IMR-90 (cell line): ENCODE measurements around the gene ERLIN1. TPM values are rescaled to one million over a fixed set of nuclear protein-coding genes. Genes with fewer than 3 reads are reported as not detected.

Source experiments
- ATAC-seq: fragments of 200-7000 bp; cut with Tn5 transposase; 2 replicates; pipeline ENCODE4 v1.9.1; 2020; ENCODE audit warnings: low read depth, mild to moderate bottlenecking, moderate library complexity
- BruUV-seq: library from RNA; stranded (reverse); fragments of 400-500 nt; replicated peaks from 2 replicates; lab custom pipeline; 2021; lab: Mats Ljungman, UMichigan
- CTCF ChIA-PET: fragments of 300-600 bp; formaldehyde crosslinking; extraction: SDS; loops from one replicate; lab custom pipeline; 2021; ENCODE audit warnings: antibody characterized with exemption; lab: Yijun Ruan, JAX
- POLR2A ChIA-PET: fragments of 300-600 bp; sonication (Branson Sonifier 250); formaldehyde crosslinking; loops from one replicate; lab custom pipeline; 2022; ENCODE audit warnings: antibody characterized with exemption; ENCODE audit not compliant: unreplicated experiment; lab: Charles Lee
- DNase-seq: peaks from one replicate; pipeline ENCODE4 v3.0.0; 2013
- H2AFZ ChIP-seq: replicated peaks from 2 replicates; pipeline ENCODE3; 2013; ENCODE audit warnings: low read length, mild to moderate bottlenecking; ENCODE audit not compliant: poor library complexity
- H2AK5ac ChIP-seq: 2 replicates; pipeline ENCODE4 v1.6.1; 2013; ENCODE audit warnings: low read depth, low read length, inconsistent platforms
- H2AK9ac ChIP-seq: replicated peaks from 2 replicates; pipeline ENCODE3; 2013; ENCODE audit warnings: mild to moderate bottlenecking, low read depth, low read length, moderate library complexity; ENCODE audit not compliant: poor library complexity
- H2BK120ac ChIP-seq: 2 replicates; pipeline ENCODE4 v1.6.1; 2013; ENCODE audit warnings: low read depth, low read length, inconsistent platforms
- H2BK15ac ChIP-seq: 3 replicates; pipeline ENCODE4 v1.6.1; 2013; ENCODE audit warnings: low read depth, low read length, inconsistent platforms
- H2BK20ac ChIP-seq: 2 replicates; pipeline ENCODE4 v1.6.1; 2013; ENCODE audit warnings: low read depth, mild to moderate bottlenecking, inconsistent platforms, low read length, moderate library complexity
- H2BK5ac ChIP-seq: 2 replicates; pipeline ENCODE4 v1.6.1; 2013; ENCODE audit warnings: mild to moderate bottlenecking, low read depth, low read length, inconsistent platforms; ENCODE audit not compliant: poor library complexity, severe bottlenecking
- H3K14ac ChIP-seq: replicated peaks from 2 replicates; pipeline ENCODE4 v1.6.1; 2013; ENCODE audit warnings: low read depth, low read length, inconsistent platforms
- H3K18ac ChIP-seq: 2 replicates; pipeline ENCODE4 v1.6.1; 2013; ENCODE audit warnings: low read depth, low read length, control low read depth
- H3K23ac ChIP-seq: 2 replicates; pipeline ENCODE4 v1.6.1; 2013; ENCODE audit warnings: low read depth, low read length, inconsistent platforms
- H3K27ac ChIP-seq: 2 replicates; pipeline ENCODE4 v1.5.1; 2013; ENCODE audit warnings: mild to moderate bottlenecking, control low read depth, low read length; ENCODE audit not compliant: insufficient read depth
- H3K27me3 ChIP-seq: 2 replicates; pipeline ENCODE4 v1.6.1; 2013; ENCODE audit warnings: low read length; ENCODE audit not compliant: control insufficient read depth, insufficient read depth
- H3K36me3 ChIP-seq: 2 replicates; pipeline ENCODE4 v1.6.1; 2013; ENCODE audit warnings: low read length, mixed read lengths; ENCODE audit not compliant: control insufficient read depth, insufficient read depth
- H3K4ac ChIP-seq: 2 replicates; pipeline ENCODE4 v1.6.1; 2013; ENCODE audit warnings: low read depth, low read length, inconsistent platforms
- H3K4me1 ChIP-seq: 2 replicates; pipeline ENCODE4 v1.6.1; 2013; ENCODE audit warnings: low read length, mixed read lengths; ENCODE audit not compliant: control insufficient read depth, insufficient read depth
- H3K4me2 ChIP-seq: 2 replicates; pipeline ENCODE4 v1.6.1; 2013; ENCODE audit warnings: low read depth, mild to moderate bottlenecking, control low read depth, low read length, moderate library complexity
- H3K4me3 ChIP-seq: 2 replicates; pipeline ENCODE4 v1.5.1; 2013; ENCODE audit warnings: low read depth, mild to moderate bottlenecking, control low read depth, low read length, moderate library complexity; ENCODE audit not compliant: insufficient read depth
- H3K56ac ChIP-seq: 2 replicates; pipeline ENCODE4 v1.6.1; 2013; ENCODE audit warnings: low read length, inconsistent platforms; ENCODE audit not compliant: insufficient read depth; ENCODE audit errors: extremely low read depth
- H3K79me1 ChIP-seq, 2 experiments: 2 replicates each; pipeline ENCODE4 v1.6.1; 2013; ENCODE audit warnings: low read length in 2 of 2, inconsistent platforms in 1 of 2, low read depth in 1 of 2
- H3K9ac ChIP-seq: 2 replicates; pipeline ENCODE4 v1.6.1; 2013; ENCODE audit warnings: low read depth, low read length, control low read depth
- H3K9me1 ChIP-seq: 2 replicates; pipeline ENCODE4 v1.6.1; 2013; ENCODE audit warnings: low read length, inconsistent platforms; ENCODE audit not compliant: insufficient read depth
- H3K9me3 ChIP-seq: 2 replicates; pipeline ENCODE4 v1.6.1; 2013; ENCODE audit warnings: low read length; ENCODE audit not compliant: control insufficient read depth, insufficient read depth
- H4K20me1 ChIP-seq: 2 replicates; pipeline ENCODE4 v1.6.1; 2013; ENCODE audit warnings: low read length, inconsistent platforms; ENCODE audit not compliant: insufficient read depth
- H4K5ac ChIP-seq: 2 replicates; pipeline ENCODE4 v1.6.1; 2013; ENCODE audit warnings: mild to moderate bottlenecking, low read depth, low read length, control low read depth
- H4K8ac ChIP-seq, 2 experiments: 2 replicates each; pipeline ENCODE4 v1.6.1; 2013; ENCODE audit warnings: low read depth in 2 of 2, low read length in 2 of 2, control low read depth in 1 of 2, inconsistent platforms in 1 of 2
- H4K91ac ChIP-seq: 2 replicates; pipeline ENCODE4 v1.6.1; 2013; ENCODE audit warnings: low read depth, low read length, inconsistent platforms; ENCODE audit not compliant: insufficient read depth
- BHLHE40 ChIP-seq: fragments of 150-350 bp; IDR thresholded peaks from 2 replicates; pipeline ENCODE4 v1.6.1; 2016; ENCODE audit warnings: mild to moderate bottlenecking, low read depth, low read length
- CEBPB ChIP-seq: IDR thresholded peaks from 2 replicates; pipeline ENCODE4 v1.6.1; 2012; ENCODE audit warnings: low read depth, low read length, improper control_type of control experiment
- CHD1 ChIP-seq: IDR thresholded peaks from 2 replicates; pipeline ENCODE4 v1.6.1; 2012; ENCODE audit warnings: low read depth, low read length, improper control_type of control experiment
- FOS ChIP-seq: fragments of 150-350 bp; IDR thresholded peaks from 2 replicates; pipeline ENCODE4 v1.6.1; 2016; ENCODE audit warnings: low read depth, low read length
- MAFK ChIP-seq: IDR thresholded peaks from 2 replicates; pipeline ENCODE4 v1.6.1; 2012; ENCODE audit warnings: low read depth, low read length, improper control_type of control experiment
- MAZ ChIP-seq: IDR thresholded peaks from 2 replicates; pipeline ENCODE4 v1.6.1; 2012; ENCODE audit warnings: low read depth, mild to moderate bottlenecking, low read length, improper control_type of control experiment, moderate library complexity, borderline replicate concordance
- MXI1 ChIP-seq: IDR thresholded peaks from 2 replicates; pipeline ENCODE4 v1.6.1; 2012; ENCODE audit warnings: low read depth, mild to moderate bottlenecking, low read length, moderate library complexity, borderline replicate concordance
- NFE2L2 ChIP-seq: fragments of 150-350 bp; IDR thresholded peaks from 2 replicates; pipeline ENCODE4 v1.6.1; 2016; ENCODE audit warnings: low read depth, mild to moderate bottlenecking, low read length
- POLR2A ChIP-seq: IDR thresholded peaks from 2 replicates; pipeline ENCODE4 v1.6.1; 2012; ENCODE audit warnings: mild to moderate bottlenecking, low read depth, low read length
- RAD21 ChIP-seq: IDR thresholded peaks from 2 replicates; pipeline ENCODE4 v1.6.1; 2012; ENCODE audit warnings: low read length, improper control_type of control experiment
- RCOR1 ChIP-seq: IDR thresholded peaks from 2 replicates; pipeline ENCODE4 v1.6.1; 2012; ENCODE audit warnings: mild to moderate bottlenecking, low read length, improper control_type of control experiment; ENCODE audit not compliant: insufficient replicate concordance
- RFX5 ChIP-seq: IDR thresholded peaks from 2 replicates; pipeline ENCODE4 v1.8.0; 2012; ENCODE audit warnings: low read depth, mild to moderate bottlenecking, low read length, moderate library complexity
- SMC3 ChIP-seq: fragments of 150-350 bp; IDR thresholded peaks from 2 replicates; pipeline ENCODE4 v1.6.1; 2016; ENCODE audit warnings: low read depth, mild to moderate bottlenecking, antibody characterized with exemption, low read length, moderate library complexity
- WGBS, 2 experiments: methylation state at CpG; one replicate each; pipeline versions ENCODE4 v1.1.5 to v1.1.7; 2013; ENCODE audit warnings: missing lambda C conversion rate in 2 of 2; ENCODE audit not compliant: insufficient read length in 1 of 2; ENCODE audit errors: extremely low coverage in 2 of 2; 5-methylcytosine and 5-hydroxymethylcytosine counted together
- dilution Hi-C: fragments of 300-500 bp; cut with HindIII; formaldehyde crosslinking; loops from one replicate; pipeline ENCODE4 v1.14.3; 2018; ENCODE audit warnings: low sequenced_read_pairs; ENCODE audit not compliant: unreplicated experiment
- in situ Hi-C: fragments of 300-500 bp; cut with MboI; formaldehyde crosslinking; loops from 3 replicates; pipeline ENCODE4 v1.14.3; 2019; ENCODE audit warnings: low sequenced_read_pairs, inconsistent platforms, mixed read lengths
- intact Hi-C: fragments of 100-400 bp; cut with micrococcal nuclease; formaldehyde crosslinking; loops from 2 replicates; pipeline ENCODE4 v1.10.0; 2022
- polyA plus RNA-seq, 3 experiments: library from polyadenylated mRNA; depleted of rRNA; stranded (reverse); fragments of >200 nt; gene quantifications; 2 replicates each; pipeline ENCODE4 v1.2.3, GENCODE V29; 2012; ENCODE audit warnings: low replicate concordance in 1 of 3
- total RNA-seq: library from RNA; depleted of rRNA; stranded (reverse); fragments of >200 nt; gene quantifications from 2 replicates; pipeline ENCODE4 v1.2.3, GENCODE V29; 2012
- TF ChIP-seq, protein P1 (sequence below): conservative IDR thresholded peaks from 2 replicates; pipeline ENCODE4 v1.5.1; 2012; ENCODE audit warnings: mild to moderate bottlenecking, low read depth, low read length, improper control_type of control experiment
- TF ChIP-seq, protein P2 (sequence below): fragments of 150-350 bp; IDR thresholded peaks from 2 replicates; pipeline ENCODE4 v1.6.1; 2016; ENCODE audit warnings: low read depth, mild to moderate bottlenecking, low read length, moderate library complexity, borderline replicate concordance
- TF ChIP-seq, protein P3 (sequence below): fragments of 150-350 bp; IDR thresholded peaks from 2 replicates; pipeline ENCODE4 v1.6.1; 2017; ENCODE audit warnings: mild to moderate bottlenecking, antibody characterized with exemption, low read length, low read depth

Gene ERLIN1
- total and polyA plus RNA-seq, 2 of the 4 experiments (the other 2 are of a cell fraction) = 31.5 to 33.9 TPM

DNA sequence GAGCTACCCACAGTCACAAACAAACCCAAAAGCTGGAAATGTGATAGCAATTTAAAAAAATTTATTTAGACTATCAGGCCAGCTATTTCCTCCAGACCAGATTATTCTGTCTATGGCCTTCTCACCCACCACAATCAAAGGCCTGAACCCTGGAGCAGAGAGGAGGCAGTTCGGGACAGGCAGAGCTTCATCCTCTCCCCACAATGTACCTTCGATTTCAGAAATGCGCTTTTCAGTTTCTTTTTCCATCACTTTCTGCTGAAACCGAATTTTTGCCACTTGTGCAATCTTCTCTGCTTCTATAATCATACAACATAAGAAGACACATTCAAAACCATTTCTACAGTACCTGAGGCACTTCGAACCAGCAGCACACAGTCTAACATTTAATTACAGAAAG lies 29.9 kb downstream of the ERLIN1 start:
- POLR2A ChIA-PET = no interaction called here
- WGBS, 2 experiments = 94% methylated on average over 3 of the region's 5 CpGs; no CpG with 5 or more reads in 1 of the 2 experiments
- no peak overlapping the region for H3K23ac ChIP-seq
- peaks cover 21% of the 10 kb centered on the region for H3K36me3 ChIP-seq
- no peaks in the 10 kb centered on the region for H3K4me1 ChIP-seq
- H3K9me1 ChIP-seq = no peaks in the 10 kb centered on the region
- peaks cover 16 to 18% of the 10 kb centered on the region in 2 experiments for H3K79me1 ChIP-seq
- H3K4me2 ChIP-seq = no peak overlapping the region
- H3K14ac ChIP-seq = no peak overlapping the region
- no peak overlapping the region for H2AK5ac ChIP-seq
- no peak overlapping the region for H2BK120ac ChIP-seq
- H3K4me3 ChIP-seq = no peak overlapping the region
- TF ChIP-seq SMC3 (no peak), RFX5 (no peak), CEBPB (no peak), MAZ (no peak), MAFK (no peak), RCOR1 (no peak), POLR2A (no peak), FOS (no peak), MXI1 (no peak), NFE2L2 (no peak), RAD21 (no peak), CHD1 (no peak), BHLHE40 (no peak)
- TF ChIP-seq, protein P1, sequence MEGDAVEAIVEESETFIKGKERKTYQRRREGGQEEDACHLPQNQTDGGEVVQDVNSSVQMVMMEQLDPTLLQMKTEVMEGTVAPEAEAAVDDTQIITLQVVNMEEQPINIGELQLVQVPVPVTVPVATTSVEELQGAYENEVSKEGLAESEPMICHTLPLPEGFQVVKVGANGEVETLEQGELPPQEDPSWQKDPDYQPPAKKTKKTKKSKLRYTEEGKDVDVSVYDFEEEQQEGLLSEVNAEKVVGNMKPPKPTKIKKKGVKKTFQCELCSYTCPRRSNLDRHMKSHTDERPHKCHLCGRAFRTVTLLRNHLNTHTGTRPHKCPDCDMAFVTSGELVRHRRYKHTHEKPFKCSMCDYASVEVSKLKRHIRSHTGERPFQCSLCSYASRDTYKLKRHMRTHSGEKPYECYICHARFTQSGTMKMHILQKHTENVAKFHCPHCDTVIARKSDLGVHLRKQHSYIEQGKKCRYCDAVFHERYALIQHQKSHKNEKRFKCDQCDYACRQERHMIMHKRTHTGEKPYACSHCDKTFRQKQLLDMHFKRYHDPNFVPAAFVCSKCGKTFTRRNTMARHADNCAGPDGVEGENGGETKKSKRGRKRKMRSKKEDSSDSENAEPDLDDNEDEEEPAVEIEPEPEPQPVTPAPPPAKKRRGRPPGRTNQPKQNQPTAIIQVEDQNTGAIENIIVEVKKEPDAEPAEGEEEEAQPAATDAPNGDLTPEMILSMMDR = no peak
- TF ChIP-seq, protein P2, sequence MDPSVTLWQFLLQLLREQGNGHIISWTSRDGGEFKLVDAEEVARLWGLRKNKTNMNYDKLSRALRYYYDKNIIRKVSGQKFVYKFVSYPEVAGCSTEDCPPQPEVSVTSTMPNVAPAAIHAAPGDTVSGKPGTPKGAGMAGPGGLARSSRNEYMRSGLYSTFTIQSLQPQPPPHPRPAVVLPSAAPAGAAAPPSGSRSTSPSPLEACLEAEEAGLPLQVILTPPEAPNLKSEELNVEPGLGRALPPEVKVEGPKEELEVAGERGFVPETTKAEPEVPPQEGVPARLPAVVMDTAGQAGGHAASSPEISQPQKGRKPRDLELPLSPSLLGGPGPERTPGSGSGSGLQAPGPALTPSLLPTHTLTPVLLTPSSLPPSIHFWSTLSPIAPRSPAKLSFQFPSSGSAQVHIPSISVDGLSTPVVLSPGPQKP = no peak
- TF ChIP-seq, protein P3, sequence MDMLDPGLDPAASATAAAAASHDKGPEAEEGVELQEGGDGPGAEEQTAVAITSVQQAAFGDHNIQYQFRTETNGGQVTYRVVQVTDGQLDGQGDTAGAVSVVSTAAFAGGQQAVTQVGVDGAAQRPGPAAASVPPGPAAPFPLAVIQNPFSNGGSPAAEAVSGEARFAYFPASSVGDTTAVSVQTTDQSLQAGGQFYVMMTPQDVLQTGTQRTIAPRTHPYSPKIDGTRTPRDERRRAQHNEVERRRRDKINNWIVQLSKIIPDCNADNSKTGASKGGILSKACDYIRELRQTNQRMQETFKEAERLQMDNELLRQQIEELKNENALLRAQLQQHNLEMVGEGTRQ = no peak
- H2AK9ac ChIP-seq = no peak overlapping the region
- no peak overlapping the region for H3K18ac ChIP-seq
- H3K56ac ChIP-seq = no peak overlapping the region
- H3K27ac ChIP-seq = no peak overlapping the region
- H4K5ac ChIP-seq = no peak overlapping the region
- intact Hi-C loops = no loop called here
- CTCF ChIA-PET = no interaction called here
- H3K9ac ChIP-seq = no peak overlapping the region
- H3K27me3 ChIP-seq = no peaks in the 10 kb centered on the region
- dilution Hi-C loops = no loop called here
- H3K9me3 ChIP-seq = no peaks in the 10 kb centered on the region
- no peaks in the 10 kb centered on the region for H4K20me1 ChIP-seq
- DNase-seq = no peak
- ATAC-seq = no peak
- no peak overlapping the region for H2BK20ac ChIP-seq
- in situ Hi-C loops = no loop called here
- no peak overlapping the region for H2AFZ ChIP-seq
- no TSS peak for BruUV-seq
- H2BK15ac ChIP-seq = no peak overlapping the region
- no peak overlapping the region for H4K8ac ChIP-seq
- H2BK5ac ChIP-seq = no peak overlapping the region
- no peak overlapping the region for H3K4ac ChIP-seq
- no peak overlapping the region for H4K91ac ChIP-seq
